GM12801 (cell line): ENCODE measurements around the gene TTYH3.

Source experiments
- TF ChIP-seq, protein P1 (sequence below): IDR thresholded peaks from one replicate; pipeline ENCODE4 v1.5.1; 2011; ENCODE audit warnings: control low read depth; ENCODE audit not compliant: insufficient read length; ENCODE audit errors: extremely low read depth

Gene TTYH3

GRCh38 chr7:2670720-2671391 is 39.1 kb downstream of the TTYH3 start:
- TF ChIP-seq, protein P1, sequence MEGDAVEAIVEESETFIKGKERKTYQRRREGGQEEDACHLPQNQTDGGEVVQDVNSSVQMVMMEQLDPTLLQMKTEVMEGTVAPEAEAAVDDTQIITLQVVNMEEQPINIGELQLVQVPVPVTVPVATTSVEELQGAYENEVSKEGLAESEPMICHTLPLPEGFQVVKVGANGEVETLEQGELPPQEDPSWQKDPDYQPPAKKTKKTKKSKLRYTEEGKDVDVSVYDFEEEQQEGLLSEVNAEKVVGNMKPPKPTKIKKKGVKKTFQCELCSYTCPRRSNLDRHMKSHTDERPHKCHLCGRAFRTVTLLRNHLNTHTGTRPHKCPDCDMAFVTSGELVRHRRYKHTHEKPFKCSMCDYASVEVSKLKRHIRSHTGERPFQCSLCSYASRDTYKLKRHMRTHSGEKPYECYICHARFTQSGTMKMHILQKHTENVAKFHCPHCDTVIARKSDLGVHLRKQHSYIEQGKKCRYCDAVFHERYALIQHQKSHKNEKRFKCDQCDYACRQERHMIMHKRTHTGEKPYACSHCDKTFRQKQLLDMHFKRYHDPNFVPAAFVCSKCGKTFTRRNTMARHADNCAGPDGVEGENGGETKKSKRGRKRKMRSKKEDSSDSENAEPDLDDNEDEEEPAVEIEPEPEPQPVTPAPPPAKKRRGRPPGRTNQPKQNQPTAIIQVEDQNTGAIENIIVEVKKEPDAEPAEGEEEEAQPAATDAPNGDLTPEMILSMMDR = no peak

DNA sequence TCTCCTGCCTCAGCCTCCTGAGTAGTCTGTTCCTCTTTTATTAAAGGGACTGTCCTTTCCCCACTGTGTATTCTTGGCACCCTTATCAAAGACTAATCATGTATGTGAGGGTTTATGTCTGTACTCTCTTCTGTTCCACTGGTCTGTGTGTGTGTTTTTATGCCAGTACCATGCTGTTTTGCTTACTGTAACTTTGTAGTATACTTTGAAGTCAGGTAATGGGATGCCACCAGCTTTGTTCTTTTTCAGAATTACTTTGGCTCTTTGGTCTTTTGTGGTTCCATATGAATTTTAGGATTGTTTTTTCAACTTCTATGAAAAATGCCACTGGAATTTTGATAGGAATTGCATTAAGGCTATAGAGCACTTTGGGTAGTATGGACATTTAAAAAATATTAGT is 42.1 kb downstream of the TTYH3 start:
- TF ChIP-seq, protein P1 = no peak

- TF ChIP-seq, protein P1 = no peak
Measured at GRCh38 chr7:2675256-2675764, 43.5 kb downstream of the TTYH3 start.

GRCh38 chr7:2680256-2680655 is 48.5 kb downstream of the TTYH3 start:
- TF ChIP-seq, protein P1 = no peak

DNA sequence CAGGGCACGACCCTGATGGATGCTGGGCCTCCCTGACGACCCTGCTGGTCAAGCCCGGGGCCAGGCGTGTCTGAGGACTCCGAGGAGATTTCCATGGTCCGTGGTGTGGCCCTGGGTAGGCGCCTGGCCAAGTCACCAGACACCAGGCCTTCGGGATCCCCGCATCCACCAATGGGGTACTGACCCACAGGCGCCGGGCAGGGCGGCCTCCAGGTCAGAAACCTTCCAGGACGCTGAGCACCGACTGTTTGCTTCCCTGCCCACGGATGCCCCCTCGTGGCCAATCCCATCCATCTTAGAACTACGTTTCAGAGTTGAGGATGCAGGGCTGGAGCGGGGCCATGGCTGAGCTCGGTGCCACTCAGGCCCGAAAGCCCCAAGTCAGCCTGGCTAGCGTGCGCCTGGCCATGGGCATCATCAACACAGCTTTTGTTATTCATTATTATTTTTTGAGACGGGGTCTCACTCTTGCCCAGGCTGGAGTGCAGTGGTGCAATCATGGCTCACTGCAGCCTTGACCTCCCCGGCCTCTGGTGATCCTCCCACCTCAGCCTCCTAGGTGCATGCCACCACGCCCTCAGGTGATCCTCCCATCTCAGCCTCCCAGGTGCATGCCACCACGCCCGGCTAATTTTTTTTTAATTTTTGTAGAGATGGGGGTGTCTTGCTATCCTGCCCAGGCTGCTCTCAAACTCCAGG is 49.2 kb downstream of the TTYH3 start:
- TF ChIP-seq, protein P1 = no peak

GRCh38 chr7:2681929-2682799 is 50.4 kb downstream of the TTYH3 start:
- TF ChIP-seq, protein P1 = no peak

GRCh38 chr7:2684501-2684900 is 52.7 kb downstream of the TTYH3 start:
- TF ChIP-seq, protein P1 = no peak
